Mammary epithelial cell (primary cell): ENCODE measurements around the gene MOB1A.

ENCODE experiments used
- EZH2 ChIP-seq: IDR thresholded peaks from 2 replicates; pipeline ENCODE4 v1.6.1; 2012; ENCODE audit warnings: low read length, inconsistent platforms, borderline replicate concordance
- TF ChIP-seq, protein P1 (sequence below), 2 donors: IDR thresholded peaks in 1 of 2; conservative IDR thresholded peaks in 1 of 2; 2 replicates each; pipeline ENCODE4 v1.5.1; 2011 to 2012; ENCODE audit warnings: inconsistent platforms in 2 of 2, low read length in 2 of 2, mild to moderate bottlenecking in 2 of 2, control low read depth in 1 of 2, low read depth in 1 of 2; ENCODE audit not compliant: insufficient read depth in 1 of 2; ENCODE audit errors: extremely low read depth in 1 of 2

DNA sequence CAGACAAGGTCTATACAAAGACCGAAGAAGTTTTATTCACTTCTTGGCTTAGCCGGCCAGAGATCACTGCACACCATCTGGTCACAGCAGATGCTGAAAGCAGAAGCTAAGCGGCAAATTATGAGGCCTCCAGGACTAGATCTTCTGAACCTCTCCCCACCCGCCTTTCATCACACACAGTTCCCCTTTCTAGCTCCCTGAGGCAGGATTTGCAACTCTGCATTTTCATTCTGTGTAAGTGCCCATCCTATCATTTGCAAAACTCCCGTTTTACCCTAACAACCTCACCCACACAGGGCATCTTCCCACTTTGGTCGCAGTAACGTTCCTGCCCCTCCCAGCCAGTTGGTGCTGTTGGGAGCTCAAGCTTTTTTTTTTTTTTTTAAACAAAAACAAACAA is 3.1 kb upstream of the MOB1A start:
- TF ChIP-seq, protein P1, sequence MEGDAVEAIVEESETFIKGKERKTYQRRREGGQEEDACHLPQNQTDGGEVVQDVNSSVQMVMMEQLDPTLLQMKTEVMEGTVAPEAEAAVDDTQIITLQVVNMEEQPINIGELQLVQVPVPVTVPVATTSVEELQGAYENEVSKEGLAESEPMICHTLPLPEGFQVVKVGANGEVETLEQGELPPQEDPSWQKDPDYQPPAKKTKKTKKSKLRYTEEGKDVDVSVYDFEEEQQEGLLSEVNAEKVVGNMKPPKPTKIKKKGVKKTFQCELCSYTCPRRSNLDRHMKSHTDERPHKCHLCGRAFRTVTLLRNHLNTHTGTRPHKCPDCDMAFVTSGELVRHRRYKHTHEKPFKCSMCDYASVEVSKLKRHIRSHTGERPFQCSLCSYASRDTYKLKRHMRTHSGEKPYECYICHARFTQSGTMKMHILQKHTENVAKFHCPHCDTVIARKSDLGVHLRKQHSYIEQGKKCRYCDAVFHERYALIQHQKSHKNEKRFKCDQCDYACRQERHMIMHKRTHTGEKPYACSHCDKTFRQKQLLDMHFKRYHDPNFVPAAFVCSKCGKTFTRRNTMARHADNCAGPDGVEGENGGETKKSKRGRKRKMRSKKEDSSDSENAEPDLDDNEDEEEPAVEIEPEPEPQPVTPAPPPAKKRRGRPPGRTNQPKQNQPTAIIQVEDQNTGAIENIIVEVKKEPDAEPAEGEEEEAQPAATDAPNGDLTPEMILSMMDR (conservative IDR thresholded peaks at IDR 0.05 in 1 of 2, IDR thresholded peaks at IDR 0.05 in 1 of 2; ENCODE audit: extremely low read depth in 1 of 2, insufficient read depth in 1 of 2, low read depth in 1 of 2, low read length in 2 of 2) = no peak
- no peak for TF ChIP-seq EZH2
